ENCODE results near the gene ZNF559.
"Not testable (repeated sequence)": the region's sequence is repeated elsewhere in the genome, so short reads cannot be mapped to it uniquely, and the experiment has no call there.

Gene ZNF559

DNA sequence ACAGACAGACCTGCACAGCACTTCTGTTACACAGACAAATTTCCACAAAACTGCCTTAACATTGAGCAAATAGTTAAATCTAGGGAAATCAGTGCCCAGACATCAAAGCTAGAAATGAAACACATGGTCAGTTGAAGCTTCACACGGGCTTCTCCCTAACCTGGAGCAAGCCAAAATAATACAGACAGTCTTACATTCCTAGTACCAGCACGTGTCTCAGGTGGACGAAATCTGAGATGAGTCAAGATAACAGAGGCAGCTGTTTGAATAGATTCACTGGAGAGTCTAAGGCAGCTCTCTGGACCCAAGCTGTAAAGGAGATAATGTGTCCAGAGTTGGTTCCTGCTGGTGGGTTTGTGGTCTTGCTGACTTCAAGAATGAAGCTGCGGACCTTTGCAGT, 10.2 kb upstream of the ZNF559 start:
- no peak overlapping the region for H3K9ac ChIP-seq (ENCODE audit: low read depth in 1 of 2, low read length in 2 of 2)
- H3K4me1 ChIP-seq (ENCODE audit: control insufficient read depth in 1 of 2, insufficient read depth in 2 of 2, low read length in 2 of 2), result no peaks in the 10 kb centered on the region
- no peak overlapping the region for H3K4me3 ChIP-seq (ENCODE audit: low read depth in 1 of 2, low read length in 2 of 2)
- no peaks in the 10 kb centered on the region for H3K27me3 ChIP-seq (ENCODE audit: control insufficient read depth in 1 of 2, insufficient read depth in 2 of 2, low read length in 2 of 2)
- H3K27ac ChIP-seq (ENCODE audit: low read depth, low read length), result no peak overlapping the region
- no peaks in the 10 kb centered on the region for H3K36me3 ChIP-seq (ENCODE audit: control insufficient read depth in 1 of 2, insufficient read depth in 2 of 2, low read length in 2 of 2)
- H3K9me3 ChIP-seq (ENCODE audit: control insufficient read depth in 1 of 2, low read length in 2 of 2), result peaks cover 0 to 3% of the 10 kb centered on the region in 2 donors

DNA sequence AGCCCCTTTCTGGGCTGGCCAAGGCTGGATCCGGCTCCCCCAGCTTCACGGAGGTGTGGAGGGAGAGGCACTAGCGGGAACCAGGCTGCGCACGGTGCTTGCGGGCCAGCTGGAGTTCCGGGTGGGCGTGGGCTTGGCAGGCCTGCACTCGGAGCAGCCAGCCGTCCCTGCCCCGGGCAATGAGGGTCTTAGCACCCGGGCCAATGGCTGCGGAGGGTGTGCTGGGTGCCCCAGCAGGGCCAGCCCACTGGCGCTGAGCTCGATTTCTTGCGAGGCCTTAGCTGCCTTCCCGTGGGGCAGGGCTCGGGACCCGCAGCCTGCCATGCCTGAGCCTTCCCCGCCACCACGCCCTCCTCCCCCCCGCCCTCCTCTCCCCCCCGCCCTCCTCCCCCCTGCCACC, 2.6 kb upstream of the ZNF559 start:
- peaks cover 0 to 12% of the 10 kb centered on the region in 2 donors for H3K4me1 ChIP-seq (ENCODE audit: control insufficient read depth in 1 of 2, insufficient read depth in 2 of 2, low read length in 2 of 2)
- H3K36me3 ChIP-seq (ENCODE audit: control insufficient read depth in 1 of 2, insufficient read depth in 2 of 2, low read length in 2 of 2), result peaks cover 0 to 4% of the 10 kb centered on the region in 2 donors
- H3K27me3 ChIP-seq (ENCODE audit: control insufficient read depth in 1 of 2, insufficient read depth in 2 of 2, low read length in 2 of 2), result no peaks in the 10 kb centered on the region
- H3K9ac ChIP-seq (ENCODE audit: low read depth in 1 of 2, low read length in 2 of 2), result no peak overlapping the region
- H3K9me3 ChIP-seq (ENCODE audit: control insufficient read depth in 1 of 2, low read length in 2 of 2), result peaks cover 11 to 13% of the 10 kb centered on the region in 2 donors
- H3K27ac ChIP-seq (ENCODE audit: low read depth, low read length), result no peak overlapping the region
- no peak overlapping the region for H3K4me3 ChIP-seq (ENCODE audit: low read depth in 1 of 2, low read length in 2 of 2)

DNA sequence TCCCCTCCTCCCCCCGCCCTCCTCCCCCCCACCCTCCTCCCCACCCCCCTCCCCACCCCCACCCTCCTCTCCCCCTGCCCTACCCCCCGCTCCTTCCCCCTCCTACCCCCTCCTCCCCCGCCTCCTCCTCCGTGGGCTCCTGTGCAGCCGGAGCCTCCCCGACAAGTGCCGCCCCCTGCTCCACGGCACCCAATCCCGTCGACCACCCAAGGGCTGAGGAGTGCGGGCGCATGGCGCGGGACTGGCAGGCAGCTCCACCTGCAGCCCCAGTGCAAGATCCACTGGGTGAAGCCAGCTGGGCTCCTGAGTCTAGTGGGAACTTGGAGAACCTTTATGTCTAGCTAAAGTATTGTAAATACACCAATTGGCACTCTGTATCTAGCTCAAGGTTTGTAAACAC, 2.2 kb upstream of the ZNF559 start:
- H3K27me3 ChIP-seq (ENCODE audit: control insufficient read depth in 1 of 2, insufficient read depth in 2 of 2, low read length in 2 of 2); H3K36me3 ChIP-seq (ENCODE audit: control insufficient read depth in 1 of 2, insufficient read depth in 2 of 2, low read length in 2 of 2); H3K4me3 ChIP-seq (ENCODE audit: low read depth in 1 of 2, low read length in 2 of 2); H3K27ac ChIP-seq (ENCODE audit: low read depth, low read length); H3K9ac ChIP-seq (ENCODE audit: low read depth in 1 of 2, low read length in 2 of 2): not testable (repeated sequence)
- Histone ChIP-seq H3K9me3 (ENCODE audit: control insufficient read depth in 1 of 2, low read length in 2 of 2) (peaks cover 11 to 14% of the 10 kb centered on the region in 2 donors), H3K4me1 (ENCODE audit: control insufficient read depth in 1 of 2, insufficient read depth in 2 of 2, low read length in 2 of 2) (peaks cover 0 to 12% of the 10 kb centered on the region in 2 donors)

DNA sequence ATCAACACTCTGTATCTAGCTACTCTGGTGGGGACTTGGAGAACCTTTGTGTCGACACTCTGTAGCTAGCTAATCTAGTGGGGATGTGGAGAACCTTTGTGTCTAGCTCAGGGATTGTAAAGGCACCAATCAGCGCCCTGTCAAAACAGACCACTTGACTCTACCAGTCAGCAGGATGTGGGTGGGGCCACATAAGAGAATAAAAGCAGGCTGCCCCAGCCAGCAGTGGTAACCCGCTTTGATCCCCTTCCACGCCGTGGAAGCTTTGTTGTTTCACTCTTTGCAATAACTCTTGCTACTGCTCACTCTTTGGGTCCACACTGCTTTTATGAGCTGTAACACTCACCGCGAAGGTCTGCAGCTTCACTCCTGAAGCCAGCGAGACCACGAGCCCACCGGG, 1.8 kb upstream of the ZNF559 start:
- H3K36me3 ChIP-seq (ENCODE audit: control insufficient read depth in 1 of 2, insufficient read depth in 2 of 2, low read length in 2 of 2); H3K27ac ChIP-seq (ENCODE audit: low read depth, low read length): not testable (repeated sequence)

DNA sequence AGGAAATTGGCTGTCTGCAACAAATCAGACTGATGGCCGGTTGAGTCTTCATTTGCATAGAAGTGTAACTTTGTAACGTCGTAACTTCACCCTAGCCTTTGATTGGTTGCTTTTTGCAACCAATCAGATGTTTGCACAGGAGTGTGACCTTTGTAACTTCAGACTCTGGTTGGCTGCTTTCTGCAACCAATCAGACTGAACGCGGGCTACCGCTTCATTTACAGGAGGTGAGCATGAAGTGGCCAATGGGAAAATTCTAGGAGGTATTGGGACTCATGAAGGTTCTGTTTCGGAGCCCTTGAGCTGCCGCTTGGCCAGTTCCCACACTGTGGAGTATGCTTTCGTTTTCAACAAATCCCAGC, 441 bp upstream of the ZNF559 start:
- Histone ChIP-seq H3K9ac (ENCODE audit: low read depth in 1 of 2, low read length in 2 of 2) (peak overlapping the region; percentile 55 to 58), H3K4me3 (ENCODE audit: low read depth in 1 of 2, low read length in 2 of 2) (peak overlapping the region; percentile 85 to 88), H3K27ac (ENCODE audit: low read depth, low read length) (peak overlapping the region; percentile 70), H3K4me1 (ENCODE audit: control insufficient read depth in 1 of 2, insufficient read depth in 2 of 2, low read length in 2 of 2) (peaks cover 0 to 12% of the 10 kb centered on the region in 2 donors), H3K36me3 (ENCODE audit: control insufficient read depth in 1 of 2, insufficient read depth in 2 of 2, low read length in 2 of 2) (peaks cover 0 to 7% of the 10 kb centered on the region in 2 donors), H3K27me3 (ENCODE audit: control insufficient read depth in 1 of 2, insufficient read depth in 2 of 2, low read length in 2 of 2) (no peaks in the 10 kb centered on the region), H3K9me3 (ENCODE audit: control insufficient read depth in 1 of 2, low read length in 2 of 2) (peaks cover 20 to 31% of the 10 kb centered on the region in 2 donors)

More for the DNA sequence above, 1.8 kb upstream of the ZNF559 start:
- not testable (repeated sequence) for H3K9ac ChIP-seq (ENCODE audit: low read depth in 1 of 2, low read length in 2 of 2); H3K27me3 ChIP-seq (ENCODE audit: control insufficient read depth in 1 of 2, insufficient read depth in 2 of 2, low read length in 2 of 2); H3K4me3 ChIP-seq (ENCODE audit: low read depth in 1 of 2, low read length in 2 of 2)
- Histone ChIP-seq H3K4me1 (ENCODE audit: control insufficient read depth in 1 of 2, insufficient read depth in 2 of 2, low read length in 2 of 2) (peaks cover 0 to 12% of the 10 kb centered on the region in 2 donors), H3K9me3 (ENCODE audit: control insufficient read depth in 1 of 2, low read length in 2 of 2) (peaks cover 11 to 18% of the 10 kb centered on the region in 2 donors)

DNA sequence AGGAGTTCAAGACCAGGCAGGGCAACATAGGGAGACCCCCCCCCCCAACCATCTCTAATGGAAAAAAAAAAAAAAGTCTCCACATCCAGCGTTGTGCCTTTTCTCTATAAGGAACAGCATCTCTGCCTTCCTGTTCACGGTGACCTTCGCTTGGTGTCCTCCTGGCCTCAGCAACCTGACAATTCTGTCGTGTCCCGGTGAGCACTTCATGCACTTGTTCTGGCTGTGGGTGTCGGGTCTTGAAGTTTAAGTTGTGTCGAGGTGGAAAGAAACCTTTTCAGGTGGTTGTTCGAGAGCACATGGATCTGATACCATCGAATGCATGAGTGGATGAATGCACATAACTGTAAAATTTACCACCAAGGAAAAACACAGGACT, 594 bp downstream of the ZNF559 start:
- Histone ChIP-seq H3K9me3 (ENCODE audit: control insufficient read depth in 1 of 2, low read length in 2 of 2) (peaks cover 25 to 38% of the 10 kb centered on the region in 2 donors), H3K36me3 (ENCODE audit: control insufficient read depth in 1 of 2, insufficient read depth in 2 of 2, low read length in 2 of 2) (peaks cover 0 to 10% of the 10 kb centered on the region in 2 donors), H3K4me3 (ENCODE audit: low read depth in 1 of 2, low read length in 2 of 2) (peak overlapping the region; percentile 85 to 88), H3K27me3 (ENCODE audit: control insufficient read depth in 1 of 2, insufficient read depth in 2 of 2, low read length in 2 of 2) (no peaks in the 10 kb centered on the region), H3K9ac (ENCODE audit: low read depth in 1 of 2, low read length in 2 of 2) (peak overlapping the region; percentile 55 to 58), H3K27ac (ENCODE audit: low read depth, low read length) (peak overlapping the region; percentile 79), H3K4me1 (ENCODE audit: control insufficient read depth in 1 of 2, insufficient read depth in 2 of 2, low read length in 2 of 2) (peaks cover 0 to 12% of the 10 kb centered on the region in 2 donors)

DNA sequence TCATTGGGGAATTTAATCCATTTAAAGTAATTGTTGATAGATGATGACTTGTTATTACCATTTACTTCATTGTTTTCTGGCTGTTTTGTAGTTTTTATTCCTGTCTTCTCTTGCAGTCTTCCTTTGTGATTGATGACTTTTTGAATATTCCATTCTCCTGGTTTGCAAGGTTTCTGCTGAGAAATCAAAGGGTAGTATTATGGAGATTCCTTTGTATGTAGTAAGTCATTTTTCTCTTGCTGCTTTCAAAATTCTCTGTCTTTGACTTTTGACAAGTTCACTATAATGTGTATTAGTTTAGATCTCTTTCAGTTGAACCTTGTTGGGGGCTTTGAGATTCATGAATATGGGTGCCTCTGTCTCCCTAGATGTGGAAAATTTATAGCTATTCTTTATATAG, 6.0 kb downstream of the ZNF559 start:
- peaks cover 12 to 28% of the 10 kb centered on the region in 2 donors for H3K36me3 ChIP-seq (ENCODE audit: control insufficient read depth in 1 of 2, insufficient read depth in 2 of 2, low read length in 2 of 2)
- H3K27me3 ChIP-seq (ENCODE audit: control insufficient read depth in 1 of 2, insufficient read depth in 2 of 2, low read length in 2 of 2), result no peaks in the 10 kb centered on the region
- peaks cover 54 to 75% of the 10 kb centered on the region in 2 donors for H3K9me3 ChIP-seq (ENCODE audit: control insufficient read depth in 1 of 2, low read length in 2 of 2)
- peaks cover 0 to under 1% of the 10 kb centered on the region in 2 donors for H3K4me1 ChIP-seq (ENCODE audit: control insufficient read depth in 1 of 2, insufficient read depth in 2 of 2, low read length in 2 of 2)
- no peak overlapping the region for H3K9ac ChIP-seq (ENCODE audit: low read depth in 1 of 2, low read length in 2 of 2)
- H3K4me3 ChIP-seq (ENCODE audit: low read depth in 1 of 2, low read length in 2 of 2), result no peak overlapping the region
- no peak overlapping the region for H3K27ac ChIP-seq (ENCODE audit: low read depth, low read length)

DNA sequence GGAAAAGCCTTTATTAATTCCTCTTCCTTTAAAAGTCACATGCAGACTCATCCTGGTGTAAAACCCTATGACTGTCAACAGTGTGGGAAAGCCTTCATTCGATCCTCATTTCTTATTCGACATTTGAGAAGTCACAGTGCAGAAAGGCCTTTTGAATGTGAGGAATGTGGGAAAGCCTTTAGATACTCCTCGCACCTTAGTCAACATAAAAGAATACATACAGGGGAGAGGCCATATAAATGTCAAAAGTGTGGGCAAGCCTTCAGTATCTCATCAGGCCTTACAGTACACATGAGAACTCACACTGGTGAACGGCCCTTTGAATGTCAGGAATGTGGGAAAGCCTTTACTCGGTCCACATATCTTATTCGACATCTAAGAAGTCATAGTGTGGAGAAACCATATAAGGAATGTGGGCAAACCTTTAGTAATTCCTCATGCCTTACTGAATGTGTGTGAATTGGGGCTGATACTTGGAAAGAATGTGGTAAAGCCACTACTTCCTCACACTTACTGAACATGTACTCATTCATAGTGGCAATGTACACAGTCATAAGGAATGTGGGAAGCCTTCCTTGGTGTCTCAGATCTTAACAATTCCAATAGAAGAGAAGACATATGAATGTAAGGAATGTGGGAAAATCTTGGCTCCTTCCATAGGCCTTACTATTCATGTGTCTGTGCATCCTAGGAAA, 18.8 kb downstream of the ZNF559 start:
- Histone ChIP-seq H3K4me3 (ENCODE audit: low read depth in 1 of 2, low read length in 2 of 2) (peak overlapping the region; percentile 1 to 55), H3K9me3 (ENCODE audit: control insufficient read depth in 1 of 2, low read length in 2 of 2) (peaks cover 61 to 80% of the 10 kb centered on the region in 2 donors), H3K9ac (ENCODE audit: low read depth in 1 of 2, low read length in 2 of 2) (no peak overlapping the region), H3K36me3 (ENCODE audit: control insufficient read depth in 1 of 2, insufficient read depth in 2 of 2, low read length in 2 of 2) (peaks cover 50 to 53% of the 10 kb centered on the region in 2 donors), H3K27ac (ENCODE audit: low read depth, low read length) (no peak overlapping the region), H3K4me1 (ENCODE audit: control insufficient read depth in 1 of 2, insufficient read depth in 2 of 2, low read length in 2 of 2) (no peaks in the 10 kb centered on the region), H3K27me3 (ENCODE audit: control insufficient read depth in 1 of 2, insufficient read depth in 2 of 2, low read length in 2 of 2) (no peaks in the 10 kb centered on the region)

DNA sequence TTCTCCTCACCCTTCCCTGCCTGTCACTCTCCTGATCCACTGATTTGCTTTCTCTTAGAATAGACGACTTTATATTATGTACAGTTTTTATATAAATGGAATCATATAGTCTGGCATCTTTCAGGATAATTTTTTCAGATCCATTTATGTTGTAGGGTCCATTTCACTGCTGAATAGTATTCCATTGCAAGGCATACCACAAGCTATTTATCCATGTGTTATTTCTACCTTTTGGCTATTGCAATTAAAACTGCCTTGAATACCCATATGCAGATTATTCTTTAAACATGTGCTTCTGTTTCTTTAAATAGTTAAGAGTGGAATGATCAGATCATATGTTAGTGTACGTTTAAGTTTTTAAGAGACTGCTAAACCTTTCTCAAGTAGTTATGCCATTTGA, 21.0 kb downstream of the ZNF559 start:
- H3K4me3 ChIP-seq (ENCODE audit: low read depth in 1 of 2, low read length in 2 of 2), result no peak overlapping the region
- H3K27me3 ChIP-seq (ENCODE audit: control insufficient read depth in 1 of 2, insufficient read depth in 2 of 2, low read length in 2 of 2), result no peaks in the 10 kb centered on the region
- peaks cover 32 to 39% of the 10 kb centered on the region in 2 donors for H3K36me3 ChIP-seq (ENCODE audit: control insufficient read depth in 1 of 2, insufficient read depth in 2 of 2, low read length in 2 of 2)
- H3K4me1 ChIP-seq (ENCODE audit: control insufficient read depth in 1 of 2, insufficient read depth in 2 of 2, low read length in 2 of 2), result no peaks in the 10 kb centered on the region
- H3K27ac ChIP-seq (ENCODE audit: low read depth, low read length), result no peak overlapping the region
- no peak overlapping the region for H3K9ac ChIP-seq (ENCODE audit: low read depth in 1 of 2, low read length in 2 of 2)
- peaks cover 63 to 82% of the 10 kb centered on the region in 2 donors for H3K9me3 ChIP-seq (ENCODE audit: control insufficient read depth in 1 of 2, low read length in 2 of 2)

DNA sequence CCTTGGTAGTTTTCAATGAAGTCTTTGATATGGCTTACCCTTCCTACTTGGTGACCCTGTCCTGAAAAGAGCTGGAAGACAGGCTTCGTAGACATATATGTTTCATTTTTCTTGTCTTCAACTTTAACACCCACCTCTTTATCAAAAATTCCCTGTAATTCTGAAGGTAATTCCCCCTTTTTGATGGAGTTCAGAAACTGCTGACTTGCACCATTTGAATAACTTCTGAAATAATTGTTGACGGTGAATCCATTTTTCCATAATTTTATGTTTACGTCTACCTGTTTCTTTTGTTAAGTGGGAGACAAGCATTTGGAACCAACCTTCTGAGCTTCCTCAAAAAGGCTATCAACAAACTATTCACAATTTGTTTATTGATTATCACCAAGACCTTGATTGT, 24.3 kb downstream of the ZNF559 start:
- H3K36me3 ChIP-seq (ENCODE audit: control insufficient read depth in 1 of 2, insufficient read depth in 2 of 2, low read length in 2 of 2), result peaks cover 6 to 19% of the 10 kb centered on the region in 2 donors
- no peak overlapping the region for H3K27ac ChIP-seq (ENCODE audit: low read depth, low read length)
- H3K9me3 ChIP-seq (ENCODE audit: control insufficient read depth in 1 of 2, low read length in 2 of 2), result peaks cover 64 to 82% of the 10 kb centered on the region in 2 donors
- H3K27me3 ChIP-seq (ENCODE audit: control insufficient read depth in 1 of 2, insufficient read depth in 2 of 2, low read length in 2 of 2), result no peaks in the 10 kb centered on the region
- H3K9ac ChIP-seq (ENCODE audit: low read depth in 1 of 2, low read length in 2 of 2), result no peak overlapping the region
- no peak overlapping the region for H3K4me3 ChIP-seq (ENCODE audit: low read depth in 1 of 2, low read length in 2 of 2)
- no peaks in the 10 kb centered on the region for H3K4me1 ChIP-seq (ENCODE audit: control insufficient read depth in 1 of 2, insufficient read depth in 2 of 2, low read length in 2 of 2)
